ENCODE results near the gene GOSR2. TPM values are rescaled to one million over a fixed set of nuclear protein-coding genes. Genes with fewer than 3 reads are reported as not detected.

Gene GOSR2
- total and polyA plus RNA-seq, 2 of the 8 experiments (the other 6 are each of a cell fraction or from before 2014, with no cell fraction given): 28.2 to 36.2 TPM

- no peak for TF ChIP-seq BRCA1 (IDR thresholded peaks at IDR 0.05; ENCODE audit: low read depth, low read length)
These were observed 44.9 kb upstream of the GOSR2 start (continued) for GRCh38 chr17:46878055-46878454.
